ENCODE measurements around the gene NBPF8.
"Not testable (repeated sequence)": the region's sequence is repeated elsewhere in the genome, so short reads cannot be mapped to it uniquely, and the experiment has no call there.

- not testable (repeated sequence) for TF ChIP-seq CTCF (IDR thresholded peaks at IDR 0.05; ENCODE audit: extremely low read depth in 1 of 2, insufficient read depth in 1 of 2, low read depth in 1 of 2, low read length in 2 of 2); POLR2A (IDR thresholded peaks at IDR 0.05; ENCODE audit: low read depth, low read length); JUN (IDR thresholded peaks at IDR 0.05; ENCODE audit: borderline replicate concordance, insufficient read depth, insufficient read length, low read depth); POLR2AphosphoS5 (IDR thresholded peaks at IDR 0.05; ENCODE audit: insufficient read depth, low read depth, low read length); MAX (IDR thresholded peaks at IDR 0.05; ENCODE audit: insufficient read depth, insufficient read length); EZH2 (IDR thresholded peaks at IDR 0.05; ENCODE audit: borderline replicate concordance, low read depth, low read length, severe bottlenecking); FOS (IDR thresholded peaks at IDR 0.05; ENCODE audit: borderline replicate concordance, insufficient read depth, low read length); GATA2 (IDR thresholded peaks at IDR 0.05; ENCODE audit: insufficient read depth, insufficient read length, low read depth, low read length); MYC (IDR thresholded peaks at IDR 0.05; ENCODE audit: low read depth, low read length)
These were observed 47.1 kb upstream of the NBPF8 start for GRCh38 chr1:120367709-120368108.
